GM19395 (cell line): Measurements from ENCODE around the gene VWCE.

Experiments
- ATAC-seq: cut with Tn5 transposase; IDR thresholded peaks from one replicate; pipeline ENCODE4 v1.9.1; 2021; ENCODE audit warnings: mild to moderate bottlenecking, moderate library complexity; ENCODE audit not compliant: unreplicated experiment

VWCE gene

GRCh38 chr11:61281581-61282250, 13.4 kb downstream of the VWCE start:
- no peak for ATAC-seq

GRCh38 chr11:61280883-61281580, 14.1 kb downstream of the VWCE start:
- ATAC-seq, result no peak

GRCh38 chr11:61279934-61280659, 15.0 kb downstream of the VWCE start:
- no peak for ATAC-seq

GRCh38 chr11:61278001-61278470, 17.1 kb downstream of the VWCE start:
- no peak for ATAC-seq

- no peak for ATAC-seq
Measured at GRCh38 chr11:61277186-61278000, 17.7 kb downstream of the VWCE start.

GRCh38 chr11:61275191-61275590, 19.9 kb downstream of the VWCE start:
- ATAC-seq, result no peak

GRCh38 chr11:61274084-61274483, 21.0 kb downstream of the VWCE start:
- ATAC-seq, result no peak

GRCh38 chr11:61273178-61274078, 21.7 kb downstream of the VWCE start:
- ATAC-seq, result no peak

- no peak for ATAC-seq
Measured at GRCh38 chr11:61272731-61273130, 22.4 kb downstream of the VWCE start.

GRCh38 chr11:61270354-61271076, 24.6 kb downstream of the VWCE start:
- no peak for ATAC-seq

GRCh38 chr11:61268588-61269250, 26.4 kb downstream of the VWCE start:
- no peak for ATAC-seq

GRCh38 chr11:61267437-61267841, 27.7 kb downstream of the VWCE start:
- ATAC-seq, result no peak

- no peak for ATAC-seq
Measured at GRCh38 chr11:61266602-61267001, 28.5 kb downstream of the VWCE start.

- no peak for ATAC-seq
Measured at GRCh38 chr11:61265357-61265756, 29.8 kb downstream of the VWCE start.

GRCh38 chr11:61264795-61265194, 30.3 kb downstream of the VWCE start:
- no peak for ATAC-seq

GRCh38 chr11:61264371-61264770, 30.7 kb downstream of the VWCE start:
- no peak for ATAC-seq

- ATAC-seq, result no peak
Measured at GRCh38 chr11:61259363-61259762, 35.8 kb downstream of the VWCE start.

- ATAC-seq, result no peak
Measured at GRCh38 chr11:61258546-61258945, 36.6 kb downstream of the VWCE start.
